NCI-H187 (cell line): Measurements from ENCODE around the gene POLR2E.

ENCODE experiments used
- DNase-seq, 2 experiments: peaks; one replicate each; lab custom pipeline; 2025; lab: John Stamatoyannopoulos, UW

POLR2E gene

DNA sequence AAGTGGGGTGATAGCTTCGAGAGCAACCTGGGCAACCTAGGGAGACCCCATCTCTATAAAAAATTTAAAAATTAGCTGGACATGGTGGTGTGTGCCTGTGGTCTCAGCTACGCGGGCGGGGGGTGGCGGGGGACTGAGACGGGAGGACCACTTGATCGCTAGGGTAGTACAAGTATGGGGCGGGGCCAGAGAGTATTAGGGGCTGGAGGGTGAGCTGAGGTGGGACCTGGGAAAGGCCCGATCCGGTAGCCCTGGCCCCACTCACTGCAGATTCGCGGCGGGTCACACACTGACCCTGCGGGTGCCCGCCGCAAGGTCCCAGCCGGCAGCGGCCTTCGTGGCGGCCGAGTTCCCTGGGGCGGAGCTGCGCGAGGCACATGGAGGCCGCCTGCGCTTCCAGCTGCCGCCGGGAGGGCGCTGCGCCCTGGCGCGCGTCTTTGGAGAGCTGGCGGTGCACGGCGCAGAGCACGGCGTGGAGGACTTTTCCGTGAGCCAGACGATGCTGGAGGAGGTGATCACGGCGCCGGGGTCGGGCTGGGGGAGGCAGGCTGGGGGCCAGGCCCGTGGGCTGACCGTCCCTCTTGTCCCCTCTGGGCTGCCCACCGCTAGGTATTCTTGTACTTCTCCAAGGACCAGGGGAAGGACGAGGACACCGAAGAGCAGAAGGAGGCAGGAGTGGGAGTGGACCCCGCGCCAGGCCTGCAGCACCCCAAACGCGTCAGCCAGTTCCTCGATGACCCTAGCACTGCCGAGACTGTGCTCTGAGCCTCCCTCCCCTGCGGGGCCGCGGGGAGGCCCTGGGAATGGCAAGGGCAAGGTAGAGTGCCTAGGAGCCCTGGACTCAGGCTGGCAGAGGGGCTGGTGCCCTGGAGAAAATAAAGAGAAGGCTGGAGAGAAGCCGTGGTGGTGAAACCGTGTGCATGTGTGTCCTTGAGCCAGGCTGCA, 30.2 kb downstream of the POLR2E start:
- DNase-seq = no peak

DNA sequence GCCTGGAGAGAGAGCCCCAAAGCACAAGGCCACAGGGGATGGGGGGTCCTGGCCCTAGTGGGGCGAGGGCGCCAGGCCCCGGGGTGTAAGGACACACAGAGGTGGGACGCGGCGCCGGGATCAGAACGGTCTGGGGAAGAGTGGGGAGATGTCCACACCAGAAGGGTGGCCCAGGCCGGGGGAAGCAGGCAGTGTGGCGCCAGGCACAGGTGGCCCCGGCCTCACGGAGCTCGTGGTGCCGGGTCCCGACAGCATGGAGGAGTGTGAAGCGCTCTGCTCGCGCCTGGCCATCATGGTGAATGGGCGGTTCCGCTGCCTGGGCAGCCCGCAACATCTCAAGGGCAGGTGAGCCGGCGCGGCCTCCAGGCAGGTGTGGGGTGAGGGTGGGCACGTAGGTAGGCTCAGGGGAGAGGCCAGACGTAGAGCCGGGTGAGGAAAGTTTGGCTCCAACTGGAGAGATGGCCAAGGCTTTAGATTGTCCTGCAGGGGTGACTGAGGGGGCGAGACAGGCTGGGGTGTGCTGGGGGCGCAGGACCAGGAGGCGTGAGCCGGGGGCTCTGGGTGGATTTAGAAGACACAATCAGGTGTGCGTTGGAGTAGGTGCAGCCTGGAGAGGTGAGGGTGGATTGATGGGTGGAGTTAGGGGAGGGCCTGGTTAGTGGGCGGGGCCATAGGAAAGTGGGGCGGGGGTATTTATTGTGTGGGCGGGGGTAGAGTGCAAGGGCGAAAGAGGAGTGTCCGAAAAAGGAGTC, 31.1 kb downstream of the POLR2E start:
- no peak for DNase-seq

GRCh38 chr19:1063030-1063908, 31.9 kb downstream of the POLR2E start:
- no peak for DNase-seq

GRCh38 chr19:1062387-1063029, 32.7 kb downstream of the POLR2E start:
- DNase-seq = no peak

DNA sequence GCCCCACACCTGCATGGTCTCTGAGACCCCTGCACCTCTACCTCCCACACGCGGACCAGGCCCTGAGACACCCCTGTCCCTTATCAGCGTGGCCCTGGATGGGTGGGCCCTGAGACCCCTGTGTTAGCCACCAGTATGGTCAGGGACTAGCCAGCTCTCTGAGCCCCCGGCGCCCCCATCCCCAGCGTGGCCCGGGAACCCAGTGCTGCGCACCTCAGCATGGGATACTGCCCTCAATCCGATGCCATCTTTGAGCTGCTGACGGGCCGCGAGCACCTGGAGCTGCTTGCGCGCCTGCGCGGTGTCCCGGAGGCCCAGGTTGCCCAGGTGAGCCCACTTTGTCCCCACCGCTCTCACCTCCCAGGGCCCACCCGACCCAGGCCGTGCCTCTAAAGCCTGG, 33.2 kb downstream of the POLR2E start:
- no peak for DNase-seq

- DNase-seq = no peak
These were observed 34.5 kb downstream of the POLR2E start for GRCh38 chr19:1060689-1061088.

GRCh38 chr19:1058112-1058511, 37.1 kb downstream of the POLR2E start:
- DNase-seq = no peak

DNA sequence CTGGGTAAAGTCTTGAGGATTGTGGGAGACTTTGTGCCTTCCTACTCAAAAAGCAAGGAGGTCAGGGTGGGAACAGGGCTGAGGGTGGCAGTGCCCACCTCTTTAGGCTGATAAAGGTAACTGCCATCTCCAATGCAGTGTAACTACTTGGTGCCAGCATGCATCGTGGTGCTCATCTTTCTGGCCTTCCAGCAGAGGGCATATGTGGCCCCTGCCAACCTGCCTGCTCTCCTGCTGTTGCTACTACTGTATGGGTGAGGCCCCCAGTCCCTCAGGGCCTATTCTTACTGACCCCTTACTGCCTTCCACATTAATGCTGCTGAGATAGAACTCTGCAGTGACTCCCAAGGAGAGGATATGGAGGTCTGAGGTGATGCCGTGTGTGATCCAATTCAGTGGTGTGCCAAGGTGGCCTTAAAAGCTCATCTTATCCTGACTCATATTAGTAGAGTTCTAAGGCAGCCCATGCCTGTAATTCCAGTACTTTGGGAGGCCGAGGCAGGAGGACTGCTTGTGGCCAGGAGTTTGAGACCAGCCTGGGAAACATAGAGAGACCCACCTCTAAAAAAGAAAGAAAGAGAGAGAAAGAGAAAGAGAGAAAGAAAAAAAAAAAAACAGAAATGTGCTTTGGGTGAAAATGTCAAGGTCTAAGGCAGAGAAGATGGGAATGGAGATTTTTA, 37.9 kb downstream of the POLR2E start:
- peak in 1 of 2 experiments; percentile 18 for DNase-seq

GRCh38 chr19:1055886-1056620, 39.1 kb downstream of the POLR2E start:
- no peak for DNase-seq

- no peak for DNase-seq
These were observed 40.1 kb downstream of the POLR2E start for GRCh38 chr19:1055028-1055425.

- DNase-seq = no peak
These were observed 40.8 kb downstream of the POLR2E start for GRCh38 chr19:1054102-1055027.

- no peak for DNase-seq
These were observed 41.7 kb downstream of the POLR2E start for GRCh38 chr19:1053176-1054101.

GRCh38 chr19:1052349-1052975, 42.7 kb downstream of the POLR2E start:
- DNase-seq = no peak

DNA sequence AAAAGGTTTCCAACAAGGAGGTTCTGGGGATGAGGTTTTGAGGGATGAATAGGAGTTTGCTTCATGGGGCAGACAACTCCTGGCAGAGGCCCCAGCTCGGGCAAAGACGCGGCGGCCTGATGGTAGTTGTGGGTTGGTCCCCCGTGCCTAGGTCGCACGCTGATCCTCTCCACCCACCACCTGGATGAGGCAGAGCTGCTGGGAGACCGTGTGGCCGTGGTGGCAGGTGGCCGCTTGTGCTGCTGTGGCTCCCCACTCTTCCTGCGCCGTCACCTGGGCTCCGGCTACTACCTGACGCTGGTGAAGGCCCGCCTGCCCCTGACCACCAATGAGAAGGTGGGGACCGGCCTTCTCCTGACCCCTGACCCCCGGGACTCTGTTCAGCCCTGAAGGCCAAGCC, 43.4 kb downstream of the POLR2E start:
- no peak for DNase-seq

- no peak for DNase-seq
These were observed 44.0 kb downstream of the POLR2E start for GRCh38 chr19:1050989-1051788.

GRCh38 chr19:1049800-1050199, 45.4 kb downstream of the POLR2E start:
- no peak for DNase-seq

GRCh38 chr19:1049106-1049505, 46.1 kb downstream of the POLR2E start:
- DNase-seq = no peak
